T-cell (primary cell): Measurements from ENCODE around the gene SCMH1. TPM values are rescaled to one million over a fixed set of nuclear protein-coding genes. Genes with fewer than 3 reads are reported as not detected.

Experiments
- ATAC-seq, 4 experiments: fragments of 200-7000 bp in 3 of 4; fragments of 150-1000 bp in 1 of 4; cut with Tn5 transposase; replicated peaks in 1 of 4; 1 replicate in 3 of 4; 2 replicates in 1 of 4; pipeline ENCODE4 v1.10.0; 2021; ENCODE audit warnings: moderate library complexity in 3 of 4, mild to moderate bottlenecking in 2 of 4, moderate number of reproducible peaks in 1 of 4
- CTCF ChIA-PET, 2 donors: fragments of 300-600 bp; sonication (Branson Sonifier 250); formaldehyde crosslinking; loops; one replicate each; lab custom pipeline; 2022; ENCODE audit warnings: antibody characterized with exemption in 2 of 2; lab: Charles Lee
- POLR2A ChIA-PET, 2 donors: fragments of 300-600 bp; sonication (Branson Sonifier 250); formaldehyde crosslinking; loops; one replicate each; lab custom pipeline; 2022; ENCODE audit warnings: antibody characterized with exemption in 2 of 2; lab: Charles Lee
- DNase-seq, 35 experiments: peaks; one replicate each; pipeline versions ENCODE4 v3.0.0 to v3.0.0-alpha.2; 2013 to 2023
- H3K27ac ChIP-seq: one replicate; pipeline ENCODE4 v1.5.1; 2013; ENCODE audit warnings: low read length
- H3K27me3 ChIP-seq, 2 experiments: replicated peaks in 1 of 2; 1 replicate in 1 of 2; 2 replicates in 1 of 2; pipeline versions ENCODE4 v1.6.1 to v1.7.0; 2013; ENCODE audit warnings: low read length in 1 of 2, mixed read lengths in 1 of 2; ENCODE audit not compliant: control insufficient read depth in 2 of 2, insufficient read depth in 2 of 2; ENCODE audit errors: extremely low read depth in 1 of 2
- H3K36me3 ChIP-seq, 2 donors: 1 replicate in 1 of 2; 2 replicates in 1 of 2; pipeline versions ENCODE4 v1.6.1 to v1.7.0; 2013; ENCODE audit warnings: low read length in 1 of 2; ENCODE audit not compliant: control insufficient read depth in 2 of 2, insufficient read depth in 1 of 2; ENCODE audit errors: extremely low read depth in 1 of 2
- H3K4me1 ChIP-seq, 2 experiments: 1 replicate in 1 of 2; 2 replicates in 1 of 2; pipeline versions ENCODE4 v1.6.1 to v1.7.0; 2013; ENCODE audit warnings: low read length in 2 of 2, mixed read lengths in 1 of 2; ENCODE audit not compliant: insufficient read depth in 2 of 2, control insufficient read depth in 1 of 2; ENCODE audit errors: extremely low read depth in 1 of 2
- H3K4me3 ChIP-seq, 2 donors: 1 replicate in 1 of 2; 2 replicates in 1 of 2; pipeline versions ENCODE4 v1.5.1 to v1.7.0; 2013; ENCODE audit warnings: mild to moderate bottlenecking in 2 of 2, low read length in 1 of 2, moderate library complexity in 1 of 2; ENCODE audit not compliant: control insufficient read depth in 1 of 2; ENCODE audit errors: extremely low read depth in 1 of 2
- H3K9me3 ChIP-seq: 2 replicates; pipeline ENCODE4 v1.7.0; 2013
- H3K27ac Mint-ChIP-seq, 2 donors: one replicate each; pipeline ENCODE4 v1.8.0; 2020 to 2021; ENCODE audit warnings: mild to moderate bottlenecking in 2 of 2, mixed read lengths in 2 of 2
- H3K27me3 Mint-ChIP-seq, 2 donors: one replicate each; pipeline ENCODE4 v1.8.0; 2021 to 2022; ENCODE audit warnings: mixed read lengths in 2 of 2
- H3K36me3 Mint-ChIP-seq: one replicate; pipeline ENCODE4 v1.8.0; 2021; ENCODE audit warnings: mixed read lengths
- H3K4me1 Mint-ChIP-seq, 3 donors: one replicate each; pipeline ENCODE4 v1.8.0; 2020 to 2022; ENCODE audit warnings: mixed read lengths in 3 of 3, mild to moderate bottlenecking in 1 of 3
- H3K4me3 Mint-ChIP-seq, 3 donors: one replicate each; pipeline ENCODE4 v1.8.0; 2020 to 2022; ENCODE audit warnings: mild to moderate bottlenecking in 3 of 3, mixed read lengths in 3 of 3, moderate library complexity in 3 of 3
- H3K9me3 Mint-ChIP-seq, 3 donors: one replicate each; pipeline ENCODE4 v1.8.0; 2020 to 2022; ENCODE audit warnings: mixed read lengths in 3 of 3
- WGBS: methylation state at CpG from one replicate; pipeline ENCODE4 v1.1.5; 2013; ENCODE audit warnings: missing lambda C conversion rate; ENCODE audit not compliant: insufficient coverage; 5-methylcytosine and 5-hydroxymethylcytosine counted together
- total RNA-seq, 35 experiments: library from RNA in 6 of 35; stranded (reverse) in 6 of 35; fragments of 120-200 nt in 1 of 35; gene quantifications; one replicate each; pipeline versions ENCODE4 v1.2.1 to v1.2.4 and lab custom pipeline; 2013 to 2026

SCMH1 gene
- total RNA-seq, 5 donors from 2014 or later (not counting 1 experiment from before 2014, with no cell fraction given), result 14.8 to 24.2 (median 19.6) TPM

DNA sequence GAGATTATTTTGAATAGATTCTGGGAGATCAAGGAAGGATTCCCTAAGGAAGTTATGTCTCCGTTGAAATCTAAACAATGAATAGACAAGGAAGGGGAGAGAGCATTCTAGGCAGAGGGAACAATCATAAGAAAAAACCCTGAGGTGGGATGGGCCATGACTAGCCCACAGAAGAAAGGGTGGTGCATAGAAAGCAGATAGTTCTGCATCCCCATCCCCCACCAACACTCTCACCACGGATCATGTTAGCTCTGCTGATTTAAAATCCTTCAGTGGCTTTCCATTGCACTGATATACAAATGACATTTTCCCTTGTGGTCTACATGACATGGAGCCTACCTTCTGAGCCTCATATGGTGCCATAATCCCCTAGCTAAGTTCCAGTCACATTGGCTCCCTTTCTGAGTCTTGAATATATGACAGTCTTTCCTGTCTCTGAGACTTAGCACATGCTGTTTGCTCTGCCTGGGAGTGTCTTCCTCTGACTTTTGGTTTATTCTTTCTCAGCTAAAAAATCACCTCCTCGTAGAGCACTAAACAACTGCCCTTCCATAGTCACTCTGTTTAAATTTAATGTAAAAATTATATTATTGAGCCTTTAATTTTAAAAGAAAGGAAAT is 15.2 kb downstream of the SCMH1 start:
- POLR2A ChIA-PET, result no interaction called here
- WGBS, result 57% methylated on average over 1 of the region's 3 CpGs

DNA sequence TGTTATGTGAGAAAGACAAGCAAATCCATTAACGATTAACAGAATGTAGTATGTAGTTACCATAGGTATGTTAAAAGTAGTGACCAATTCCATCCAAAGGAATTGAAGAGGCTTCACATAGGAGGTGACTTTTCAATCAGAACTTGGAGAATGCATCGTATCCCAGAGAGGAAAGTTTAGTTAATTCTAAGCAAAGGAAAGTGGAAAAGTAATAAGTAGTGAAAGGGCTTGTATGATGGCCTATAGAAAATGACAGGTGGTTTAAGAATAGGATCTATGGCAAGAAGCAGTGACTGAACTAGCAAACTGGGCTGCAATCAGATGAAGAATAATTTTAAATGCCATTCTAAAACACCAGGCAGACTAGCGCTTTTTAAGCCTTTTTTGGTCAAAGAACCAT is 16.6 kb downstream of the SCMH1 start:
- H3K9me3 ChIP-seq, result no peaks in the 10 kb centered on the region
- H3K27me3 ChIP-seq, result no peaks in the 10 kb centered on the region
- Mint-ChIP-seq H3K4me1 (peaks cover 12 to 22% (median 19%) of the 10 kb centered on the region in 3 donors), H3K27me3 (no peaks in the 10 kb centered on the region), H3K4me3 (no peak overlapping the region), H3K27ac (no peak overlapping the region), H3K9me3 (peaks cover 0 to 5% (median 1%) of the 10 kb centered on the region in 3 donors), H3K36me3 (peaks cover 27% of the 10 kb centered on the region)
- no peak overlapping the region for H3K27ac ChIP-seq
- CTCF ChIA-PET, result no interaction called here
- ATAC-seq, result no peak
- H3K4me3 ChIP-seq, result no peak overlapping the region
- WGBS, result 100% methylated on average over 1 of the region's 3 CpGs
- H3K4me1 ChIP-seq, result no peaks in the 10 kb centered on the region
- POLR2A ChIA-PET, result no interaction called here
- DNase-seq, result no peak
- H3K36me3 ChIP-seq, result no peaks in the 10 kb centered on the region

More for the DNA sequence above, 15.2 kb downstream of the SCMH1 start:
- H3K36me3 ChIP-seq, result no peaks in the 10 kb centered on the region
- Mint-ChIP-seq H3K36me3 (peaks cover 19% of the 10 kb centered on the region), H3K4me1 (peaks cover 12 to 22% (median 17%) of the 10 kb centered on the region in 3 donors), H3K27ac (no peak overlapping the region), H3K9me3 (no peaks in the 10 kb centered on the region), H3K4me3 (no peak overlapping the region), H3K27me3 (no peaks in the 10 kb centered on the region)
- H3K4me3 ChIP-seq, result no peak overlapping the region
- DNase-seq (no peak), ATAC-seq (no peak)
- no peak overlapping the region for H3K27ac ChIP-seq
- no peaks in the 10 kb centered on the region for H3K27me3 ChIP-seq
- no peaks in the 10 kb centered on the region for H3K4me1 ChIP-seq
- no peaks in the 10 kb centered on the region for H3K9me3 ChIP-seq
- CTCF ChIA-PET, result no interaction called here

DNA sequence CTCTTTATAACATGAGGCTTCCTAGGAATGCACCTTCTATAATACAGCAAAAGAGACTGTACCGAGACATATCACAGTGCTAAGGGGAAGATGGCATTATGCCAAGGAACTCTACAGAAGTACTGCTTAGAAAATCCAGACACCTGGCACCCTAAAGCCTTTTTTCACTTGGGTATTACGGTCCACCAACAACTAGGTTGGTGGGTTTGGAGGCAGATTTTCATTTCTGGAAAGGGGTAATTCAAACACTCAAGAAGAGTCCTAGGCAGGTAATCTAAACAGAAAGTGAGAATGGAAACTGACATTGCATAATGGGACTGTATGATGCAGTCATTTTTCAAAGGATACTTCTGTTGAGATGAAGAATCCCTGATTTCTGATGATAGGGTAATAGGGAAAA is 19.6 kb downstream of the SCMH1 start:
- ChIA-PET CTCF (no interaction called here), POLR2A (no interaction called here)
- Histone ChIP-seq H3K27ac (no peak overlapping the region), H3K36me3 (peaks cover 0 to 7% of the 10 kb centered on the region in 2 donors), H3K9me3 (no peaks in the 10 kb centered on the region), H3K4me3 (no peak overlapping the region), H3K4me1 (no peaks in the 10 kb centered on the region), H3K27me3 (no peaks in the 10 kb centered on the region)
- no peaks in the 10 kb centered on the region for H3K27me3 Mint-ChIP-seq
- WGBS, result no CpG with 5 or more reads among the region's 2 CpGs
- peaks cover 10 to 15% (median 12%) of the 10 kb centered on the region in 3 donors for H3K4me1 Mint-ChIP-seq
- no peak for ATAC-seq
- H3K9me3 Mint-ChIP-seq, result peaks cover 5 to 21% (median 11%) of the 10 kb centered on the region in 3 donors
- peaks cover 47% of the 10 kb centered on the region for H3K36me3 Mint-ChIP-seq
- no peak overlapping the region for H3K27ac Mint-ChIP-seq
- H3K4me3 Mint-ChIP-seq, result no peak overlapping the region
- no peak for DNase-seq

DNA sequence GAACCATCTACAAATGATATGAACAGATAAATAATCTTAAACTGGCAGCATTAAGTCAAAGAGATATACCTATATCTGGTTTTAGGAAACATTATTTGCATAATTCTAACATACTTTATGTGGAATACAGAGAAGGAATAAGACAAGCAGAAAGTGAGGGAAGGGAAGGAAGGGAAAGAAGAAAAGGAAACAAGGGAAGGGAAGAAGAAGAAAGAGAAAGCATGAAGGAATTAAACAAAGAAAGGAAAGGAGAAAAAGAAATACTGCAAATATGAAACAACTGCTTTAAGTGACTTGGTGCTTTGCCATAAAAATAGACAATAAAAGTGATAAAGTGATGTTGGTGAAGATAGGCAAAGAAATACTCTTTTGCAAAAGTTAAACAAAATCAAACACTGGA is 20.1 kb downstream of the SCMH1 start:
- Histone ChIP-seq H3K27ac (no peak overlapping the region), H3K9me3 (no peaks in the 10 kb centered on the region), H3K27me3 (no peaks in the 10 kb centered on the region), H3K36me3 (peaks cover 0 to 7% of the 10 kb centered on the region in 2 donors), H3K4me3 (no peak overlapping the region), H3K4me1 (no peaks in the 10 kb centered on the region)
- Mint-ChIP-seq H3K4me1 (peaks cover 7 to 12% (median 8%) of the 10 kb centered on the region in 3 donors), H3K9me3 (peaks cover 10 to 26% (median 16%) of the 10 kb centered on the region in 3 donors), H3K36me3 (peaks cover 49% of the 10 kb centered on the region), H3K27me3 (no peaks in the 10 kb centered on the region), H3K4me3 (no peak overlapping the region), H3K27ac (no peak overlapping the region)
- no peak for DNase-seq
- POLR2A ChIA-PET, result no interaction called here
- CTCF ChIA-PET, result interaction anchor here in 1 of 2 donors (0.6 kb wide), 1 partner anchor 75 kb away, joined by 3 read pairs; no protein-coding TSS in a partner anchor
- no peak for ATAC-seq

DNA sequence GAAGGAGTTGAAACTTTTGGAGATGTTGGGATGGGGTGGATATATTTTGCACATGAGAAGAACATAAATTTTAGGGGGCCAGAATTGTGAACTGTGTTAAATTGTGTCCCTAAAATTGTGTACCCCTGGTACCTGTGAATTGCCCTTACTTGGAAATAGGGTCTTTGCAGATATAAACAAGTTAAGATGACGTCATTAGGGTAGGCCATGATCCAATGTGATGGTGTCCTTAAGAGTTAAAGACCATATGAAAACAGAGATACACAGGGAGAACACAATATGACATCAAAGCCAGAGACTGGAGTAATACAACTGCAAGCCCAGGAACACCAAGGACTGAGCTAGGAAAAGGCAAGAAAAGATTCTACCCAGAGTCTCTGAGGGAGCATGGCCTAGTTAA is 24.0 kb downstream of the SCMH1 start:
- Histone ChIP-seq H3K27ac (no peak overlapping the region), H3K4me1 (no peaks in the 10 kb centered on the region), H3K27me3 (no peaks in the 10 kb centered on the region), H3K9me3 (no peaks in the 10 kb centered on the region), H3K4me3 (no peak overlapping the region), H3K36me3 (peaks cover 0 to 7% of the 10 kb centered on the region in 2 donors)
- Mint-ChIP-seq H3K27ac (no peak overlapping the region), H3K4me1 (peaks cover 11 to 21% (median 15%) of the 10 kb centered on the region in 3 donors), H3K27me3 (no peaks in the 10 kb centered on the region), H3K9me3 (peaks cover 11 to 35% (median 18%) of the 10 kb centered on the region in 3 donors), H3K36me3 (peaks cover 53% of the 10 kb centered on the region), H3K4me3 (no peak overlapping the region)
- no peak for ATAC-seq
- DNase-seq, result no peak
- ChIA-PET CTCF (no interaction called here), POLR2A (no interaction called here)
- WGBS, result 100% methylated on average over 1 of the region's 1 CpG

DNA sequence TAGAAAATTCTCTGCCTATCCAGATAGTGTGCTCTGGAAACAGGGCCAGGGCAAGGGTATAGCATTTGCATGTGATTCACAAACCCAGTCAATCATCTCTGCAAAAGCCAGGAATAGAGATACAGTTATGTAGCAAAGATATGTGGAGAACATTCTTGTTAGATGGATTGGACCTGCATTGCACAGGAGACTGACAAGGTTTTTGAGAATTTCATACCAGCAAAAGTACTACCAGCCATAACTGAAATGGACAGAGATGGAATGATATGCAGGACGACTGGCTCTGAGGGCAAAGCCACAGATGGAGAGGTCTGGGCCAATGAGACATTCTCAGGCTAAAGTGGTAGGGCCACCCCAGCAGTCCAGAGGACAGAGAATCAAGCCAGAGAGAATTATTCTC is 24.7 kb downstream of the SCMH1 start:
- peaks cover 53% of the 10 kb centered on the region for H3K36me3 Mint-ChIP-seq
- H3K27me3 Mint-ChIP-seq, result no peaks in the 10 kb centered on the region
- Histone ChIP-seq H3K4me3 (no peak overlapping the region), H3K9me3 (no peaks in the 10 kb centered on the region), H3K27ac (no peak overlapping the region), H3K4me1 (no peaks in the 10 kb centered on the region), H3K36me3 (peaks cover 0 to 7% of the 10 kb centered on the region in 2 donors), H3K27me3 (no peaks in the 10 kb centered on the region)
- no peak for DNase-seq
- ChIA-PET POLR2A (no interaction called here), CTCF (no interaction called here)
- WGBS, result 90% methylated on average over 1 of the region's 1 CpG
- no peak overlapping the region for H3K4me3 Mint-ChIP-seq
- peaks cover 11 to 35% (median 18%) of the 10 kb centered on the region in 3 donors for H3K9me3 Mint-ChIP-seq
- no peak for ATAC-seq
- H3K4me1 Mint-ChIP-seq, result peaks cover 10 to 18% (median 12%) of the 10 kb centered on the region in 3 donors
- H3K27ac Mint-ChIP-seq, result no peak overlapping the region
